Activated naive CD4-positive, alpha-beta T cell treated with anti-CD3 and anti-CD28 coated beads, Interleukin-2, amount 50 U/mL, for 16 hours (primary cell): ENCODE data around the gene THSD4.

Experiments
- DNase-seq: peaks from one replicate; pipeline ENCODE4 v3.0.0-alpha.2; 2020

The THSD4 gene

DNA sequence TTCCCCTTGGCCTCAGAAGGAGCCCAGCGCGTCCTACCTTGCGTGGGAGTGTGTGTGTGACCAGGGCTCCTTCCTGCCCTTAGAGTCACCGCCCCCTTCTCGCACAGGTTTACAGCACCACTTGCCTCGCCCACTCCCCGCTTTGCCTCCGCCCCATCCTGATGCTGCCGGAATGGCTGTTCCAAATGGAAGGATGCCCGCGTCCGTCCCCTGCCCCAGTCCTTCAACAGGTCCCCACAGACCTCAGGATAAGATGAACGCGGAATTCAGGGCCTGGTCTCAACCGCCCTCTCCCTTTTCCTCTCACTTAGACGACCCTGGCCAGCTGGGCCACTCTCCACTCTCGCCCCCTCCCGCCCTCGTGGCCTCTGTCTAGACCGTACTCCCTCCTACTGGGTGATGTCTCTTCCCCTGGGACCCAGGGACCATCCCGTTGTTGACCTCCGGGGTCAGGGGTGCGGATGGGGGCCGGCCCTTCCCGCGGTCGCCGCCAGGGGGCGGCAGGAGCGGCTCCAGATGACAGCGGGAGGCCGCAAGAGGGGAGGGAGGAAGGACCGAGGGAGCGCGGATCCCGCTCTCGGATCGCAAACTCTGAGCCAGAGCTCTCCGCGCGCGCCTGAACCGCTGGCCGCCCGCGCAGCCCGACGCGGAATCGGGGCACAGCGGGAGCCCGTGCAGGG is at the start of gene THSD4:
TSS of gene THSD4 (plus strand) at position 585 of the 680 bp plus-strand sequence.
- peak; percentile 61 for DNase-seq

DNA sequence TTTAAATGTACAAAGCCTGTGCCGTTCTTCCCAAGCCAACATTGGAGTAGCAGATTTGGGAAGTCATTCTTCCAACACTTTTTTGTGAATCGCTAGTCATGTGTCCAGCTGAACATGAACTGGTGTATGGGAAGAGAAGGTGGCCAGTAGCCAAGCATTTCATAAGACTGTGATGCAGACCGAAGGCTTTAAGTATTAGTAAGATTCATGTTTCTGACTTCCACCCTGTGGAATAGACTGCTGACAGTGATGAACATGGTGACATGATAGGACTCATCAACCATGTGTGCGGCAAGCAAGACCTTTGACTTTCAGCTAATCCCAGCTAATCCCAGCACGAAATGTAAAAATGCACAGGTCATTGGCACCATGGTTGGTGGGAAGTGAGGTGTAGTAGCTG is 48.3 kb upstream of the THSD4 start:
- no peak for DNase-seq

DNA sequence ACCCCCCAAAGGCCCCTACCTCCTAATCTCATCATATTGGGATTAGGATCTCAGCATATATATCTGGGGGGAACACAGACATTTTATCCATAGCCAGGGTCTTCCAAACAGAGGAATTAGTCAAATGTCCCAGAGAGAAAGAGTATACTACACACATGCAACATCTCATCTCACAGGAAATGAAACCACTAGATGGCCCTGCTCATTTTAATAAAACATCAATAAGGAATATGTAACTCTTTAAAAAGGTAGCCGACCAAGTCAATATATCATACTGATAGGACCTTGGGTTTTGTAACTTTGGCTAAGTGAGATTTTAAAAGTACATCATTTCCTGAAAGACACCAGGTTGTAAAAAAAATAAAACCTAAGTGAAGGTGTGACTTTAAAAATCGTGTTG is 45.6 kb upstream of the THSD4 start:
- no peak for DNase-seq

DNA sequence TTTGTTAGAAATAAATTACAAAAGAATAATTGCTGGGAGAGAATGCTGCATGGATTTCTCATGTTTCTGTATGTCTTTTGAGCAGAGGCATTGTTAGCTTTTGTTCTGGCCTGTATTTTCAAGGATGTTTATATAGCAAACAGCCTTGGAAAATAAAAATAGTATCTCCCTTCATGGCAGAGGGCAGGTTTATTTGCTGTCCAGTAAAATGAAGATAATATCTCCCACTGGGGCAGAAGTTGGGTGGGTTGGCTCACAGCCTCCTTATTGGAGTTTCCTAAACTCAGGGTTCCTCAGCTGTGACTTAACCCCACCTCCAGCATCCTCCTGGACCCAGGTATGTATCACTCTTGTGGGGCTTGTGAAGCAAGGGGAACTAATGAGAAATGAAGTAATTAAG is 43.7 kb upstream of the THSD4 start:
- no peak for DNase-seq

DNA sequence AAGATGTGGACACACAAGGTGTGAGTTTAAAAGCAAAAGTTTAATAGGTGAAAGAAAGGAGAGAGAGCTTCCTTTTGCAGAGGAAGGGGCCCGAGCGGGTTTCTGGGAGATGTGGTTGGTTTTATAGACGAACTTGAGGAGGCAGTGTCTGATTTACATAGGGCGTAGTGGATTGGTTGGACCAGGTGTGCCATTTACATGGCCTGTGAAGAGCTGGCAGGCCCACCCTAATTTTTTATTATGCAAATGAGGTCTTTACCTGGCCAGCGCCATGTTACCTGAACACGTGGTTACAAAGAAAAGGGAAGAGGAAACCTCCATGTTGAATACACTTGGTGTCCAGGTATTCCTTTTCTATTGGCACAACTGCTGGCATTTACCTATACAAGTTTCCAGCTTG is 42.8 kb upstream of the THSD4 start:
- no peak for DNase-seq

DNA sequence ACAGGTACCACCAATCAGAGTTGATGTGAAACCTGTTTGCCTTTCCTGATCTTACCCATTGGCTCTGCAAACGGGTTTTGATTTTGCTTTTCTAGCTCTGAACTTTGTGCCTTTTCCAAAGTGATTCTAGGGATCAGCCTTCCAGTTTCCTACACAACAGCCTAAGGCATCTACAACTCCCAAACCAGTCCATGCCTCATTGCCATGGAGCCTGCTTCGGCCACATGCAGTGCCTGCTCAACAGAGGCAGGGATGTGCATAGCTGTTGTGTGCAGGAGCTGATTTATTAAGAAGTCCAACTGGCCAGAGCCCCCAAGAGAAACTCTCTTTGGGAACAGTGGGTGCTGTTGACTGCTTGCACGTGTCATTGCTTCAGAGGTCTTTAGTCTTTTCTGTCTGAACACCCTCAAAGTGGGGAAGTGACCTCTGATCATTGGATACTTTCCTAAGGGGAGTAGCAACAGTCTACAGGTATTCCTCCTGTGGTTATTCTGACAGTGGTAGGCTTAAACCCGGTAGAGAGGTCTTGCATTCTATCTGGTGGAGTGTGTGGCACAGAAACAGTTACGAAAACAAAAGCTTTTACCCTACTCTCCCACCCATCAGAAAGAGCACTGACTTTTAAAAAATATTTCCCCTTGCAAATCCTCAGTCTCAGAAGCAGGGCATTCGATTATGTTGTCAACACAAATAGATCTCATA is 36.6 kb upstream of the THSD4 start:
- no peak for DNase-seq

DNA sequence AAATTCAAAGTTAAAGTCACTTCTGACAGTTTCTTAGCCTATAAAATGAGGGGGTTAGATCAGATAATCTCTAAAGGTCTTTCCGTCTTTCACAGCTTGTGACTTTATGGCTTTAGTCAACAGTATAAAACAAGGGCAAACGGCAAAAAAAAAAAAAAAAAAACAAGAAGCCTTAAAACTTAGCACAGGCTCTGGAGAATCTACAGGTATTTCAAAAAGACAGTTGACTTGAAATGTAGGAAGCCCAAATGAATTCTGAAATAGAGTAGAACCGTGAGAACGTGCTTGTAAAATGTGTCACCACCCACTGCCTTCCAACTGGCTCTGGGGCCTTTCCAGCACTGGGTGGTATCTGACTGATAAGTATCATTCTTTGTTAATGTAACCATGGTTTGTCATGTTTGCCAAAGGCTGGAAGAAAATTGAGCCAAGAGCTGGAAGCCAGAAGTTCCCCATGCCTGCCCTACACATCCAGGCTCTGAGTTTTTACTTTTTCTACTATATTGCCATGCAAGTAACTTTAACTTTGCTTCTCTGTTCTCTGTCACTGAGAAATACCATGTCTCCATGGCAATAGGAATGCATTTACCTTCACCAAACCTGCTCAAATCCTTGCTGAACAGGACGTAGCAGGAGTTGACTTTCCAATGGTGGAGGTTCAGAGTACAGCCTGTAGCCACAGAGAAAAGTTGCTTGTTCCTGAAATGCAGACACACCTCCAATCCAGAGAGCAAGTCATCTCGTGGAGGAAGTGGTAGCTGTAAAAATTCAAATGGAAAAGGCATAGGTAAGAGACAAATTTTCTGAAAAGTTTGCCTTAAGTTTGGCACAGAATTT is 35.8 kb upstream of the THSD4 start:
- no peak for DNase-seq

DNA sequence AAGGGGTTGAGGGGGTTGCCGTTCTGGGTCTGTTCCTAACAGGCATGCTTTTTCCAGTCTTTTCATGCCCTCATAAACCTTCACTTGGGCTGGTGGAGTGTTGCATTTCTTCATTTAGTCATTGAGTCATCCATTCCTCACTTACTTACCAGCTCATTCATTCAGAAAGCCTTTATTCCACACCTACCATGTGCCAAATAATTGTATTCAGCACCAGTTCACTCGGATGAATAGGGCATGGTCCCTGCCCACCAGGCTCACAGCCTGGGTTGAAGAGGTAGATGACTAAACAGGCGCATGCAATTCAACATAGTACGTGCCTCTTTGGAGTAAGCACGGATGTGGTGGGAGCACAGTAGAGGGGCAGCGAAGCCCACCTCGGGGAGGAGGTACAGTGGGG is 35.1 kb upstream of the THSD4 start:
- no peak for DNase-seq

DNA sequence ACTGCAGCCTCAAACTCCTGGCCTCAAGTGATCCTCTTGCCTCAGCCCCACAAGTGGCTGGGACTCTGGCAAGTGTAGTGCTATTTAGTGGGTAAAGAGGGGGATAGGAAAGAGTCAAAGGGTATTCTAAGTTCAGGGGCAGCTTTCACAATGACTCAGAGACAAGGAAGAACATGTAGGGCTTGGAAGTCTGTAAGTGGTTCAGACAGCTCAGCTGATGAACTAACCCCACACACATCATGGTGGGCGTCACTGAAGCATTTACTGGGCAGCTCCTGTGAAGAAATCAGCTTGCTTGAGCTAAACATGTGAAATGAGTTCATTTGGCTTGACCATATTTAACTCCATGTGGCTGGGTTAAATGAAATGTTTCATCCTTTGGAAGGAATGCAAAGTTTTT is 34.6 kb upstream of the THSD4 start:
- DNase-seq, result no peak

DNA sequence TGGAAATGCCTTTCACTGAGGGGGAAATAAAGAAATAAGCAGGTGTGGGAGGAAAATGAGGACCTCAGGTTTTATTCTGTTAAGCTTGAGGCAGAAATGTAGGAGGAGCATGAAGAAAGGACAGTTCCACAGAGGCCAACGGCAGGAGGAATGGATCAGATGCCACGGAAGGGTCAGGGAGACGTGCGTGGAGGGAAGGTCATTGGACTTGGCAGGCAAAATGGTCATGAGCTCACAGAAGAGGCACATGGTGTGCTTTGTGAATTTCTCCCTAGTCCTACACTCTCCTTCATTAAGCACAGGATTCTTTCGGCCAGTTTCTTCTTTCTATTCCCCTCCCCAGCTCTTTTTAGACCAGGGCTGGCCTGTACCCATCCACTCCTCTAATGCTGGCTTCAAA is 32.5 kb upstream of the THSD4 start:
- DNase-seq, result no peak

DNA sequence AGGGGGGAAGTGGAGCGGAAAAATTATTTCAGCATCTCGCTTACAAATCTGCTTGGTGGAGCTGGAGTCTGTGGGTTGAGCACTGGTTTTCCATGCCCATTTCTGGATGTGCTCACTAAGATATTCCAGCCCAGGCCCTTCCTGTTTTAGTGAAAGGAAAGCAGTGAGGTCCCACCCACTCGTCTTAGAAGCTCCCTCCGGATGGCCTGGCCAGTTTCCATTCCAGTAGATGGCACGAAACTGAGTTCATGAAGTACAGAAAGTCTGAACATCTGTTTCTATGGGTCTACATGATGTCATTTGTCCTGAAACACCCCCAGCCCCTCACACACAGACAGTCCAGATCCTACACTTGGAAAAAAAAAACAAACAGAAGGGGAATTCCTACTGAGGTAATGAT is 31.9 kb upstream of the THSD4 start:
- DNase-seq, result no peak

DNA sequence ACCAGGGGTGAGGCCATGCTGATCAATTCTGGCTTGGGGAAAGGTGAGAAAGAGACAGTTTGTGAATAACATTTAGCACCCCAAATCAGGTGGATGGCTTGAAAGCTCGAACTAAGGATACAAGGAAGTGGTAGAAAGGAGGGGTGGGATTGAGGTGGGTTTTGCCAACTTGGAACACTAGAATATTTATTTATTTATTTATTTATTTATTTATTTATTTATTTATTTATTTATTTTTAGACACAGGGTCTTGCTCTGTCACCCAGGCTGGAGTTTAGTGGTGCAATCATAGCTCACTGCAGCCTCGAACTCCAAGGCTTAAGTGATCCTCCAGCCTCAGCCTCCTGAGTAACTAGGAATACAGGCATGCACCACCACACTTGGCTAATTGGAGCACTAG is 31.0 kb upstream of the THSD4 start:
- no peak for DNase-seq

DNA sequence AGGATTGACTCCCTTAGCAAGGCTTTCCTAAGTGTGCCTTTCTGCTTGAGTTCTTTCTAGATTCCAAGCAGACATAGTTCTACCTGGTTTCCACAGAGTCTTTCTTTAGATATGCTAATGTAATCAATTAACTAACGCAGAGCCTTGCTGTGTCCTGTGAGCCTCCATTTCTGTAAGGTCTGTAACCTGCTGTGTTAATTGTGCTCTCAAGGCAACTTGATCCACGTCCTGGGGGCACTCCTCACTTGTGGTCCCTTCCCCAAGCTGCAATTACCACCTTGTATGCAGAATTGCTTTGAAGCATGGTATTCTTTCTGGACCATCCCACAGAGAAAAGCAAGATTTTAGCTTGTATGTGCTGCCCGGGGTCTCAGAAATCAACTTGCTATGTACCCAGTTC is 29.5 kb upstream of the THSD4 start:
- no peak for DNase-seq

DNA sequence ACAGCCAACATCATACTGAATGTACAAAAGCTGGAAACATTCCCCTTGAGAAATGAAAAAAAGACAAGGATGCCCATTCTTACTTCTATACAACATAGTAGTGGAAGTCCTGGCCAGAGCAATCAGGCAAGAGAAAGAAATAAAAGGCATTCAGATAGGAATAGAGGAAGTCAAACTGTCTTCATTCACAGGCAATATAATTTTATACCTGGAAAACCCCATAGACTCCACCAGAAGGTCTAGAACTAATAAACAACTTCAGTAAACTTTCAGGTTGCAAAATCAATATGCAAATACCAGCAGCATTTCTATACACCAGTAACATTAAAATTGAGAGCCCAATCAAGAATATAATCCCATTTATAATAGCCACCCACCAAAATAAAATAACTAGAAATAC is 27.1 kb upstream of the THSD4 start:
- DNase-seq, result no peak

DNA sequence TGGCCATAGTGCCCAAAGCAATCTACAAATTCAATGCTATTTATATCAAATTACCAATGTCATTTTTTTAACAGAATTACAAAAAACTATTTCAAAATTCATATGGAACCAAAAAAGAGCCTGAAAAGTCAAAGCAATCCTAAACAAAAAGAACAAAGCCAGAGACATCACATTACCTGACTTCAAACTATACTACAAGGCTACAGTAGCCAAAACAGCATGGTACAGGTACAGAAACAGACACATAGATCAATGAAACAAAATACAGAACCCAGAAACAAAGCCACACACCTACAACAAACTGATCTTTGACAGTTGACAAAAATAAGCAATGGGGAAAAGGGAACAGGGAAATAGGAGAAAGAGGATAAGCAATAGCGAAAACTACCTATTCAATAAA is 26.6 kb upstream of the THSD4 start:
- no peak for DNase-seq

DNA sequence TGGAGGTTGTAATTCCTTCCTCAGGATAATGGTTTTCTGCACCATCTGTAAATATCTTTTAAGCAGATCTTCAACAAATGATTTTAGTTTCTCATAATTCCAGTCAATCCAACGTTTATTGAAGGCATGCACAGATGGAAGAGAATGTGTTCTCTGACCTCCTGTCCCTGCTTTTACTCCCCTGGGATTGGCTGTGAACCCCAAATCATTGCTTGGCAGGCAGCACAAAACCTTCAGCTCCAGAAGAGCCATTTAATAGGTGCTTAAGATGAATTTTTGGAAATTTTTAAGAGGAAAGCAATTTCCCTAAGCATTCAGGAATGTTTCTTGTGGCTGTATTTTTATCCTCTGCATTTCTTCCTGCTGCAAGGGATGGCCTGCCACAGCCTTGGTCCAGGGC is 25.5 kb upstream of the THSD4 start:
- no peak for DNase-seq

DNA sequence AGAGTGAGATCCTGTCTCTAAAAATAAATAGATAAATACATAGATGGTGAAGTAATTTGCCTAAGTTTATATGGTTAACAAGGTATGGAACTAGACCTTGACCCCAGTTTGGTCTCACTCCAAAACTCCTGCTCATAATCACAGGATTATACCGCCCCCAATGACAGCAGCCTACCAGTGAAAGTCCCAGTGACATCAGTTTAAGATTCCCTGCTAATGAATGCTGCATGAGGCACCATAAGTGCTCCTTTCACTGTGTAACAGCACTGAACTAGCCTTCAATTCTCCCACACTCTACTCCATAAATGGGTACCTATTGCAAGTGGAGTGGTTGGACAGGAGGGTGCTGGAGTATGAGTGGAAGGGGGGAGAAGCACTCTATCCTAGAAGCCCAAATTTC is 23.7 kb upstream of the THSD4 start:
- no peak for DNase-seq

DNA sequence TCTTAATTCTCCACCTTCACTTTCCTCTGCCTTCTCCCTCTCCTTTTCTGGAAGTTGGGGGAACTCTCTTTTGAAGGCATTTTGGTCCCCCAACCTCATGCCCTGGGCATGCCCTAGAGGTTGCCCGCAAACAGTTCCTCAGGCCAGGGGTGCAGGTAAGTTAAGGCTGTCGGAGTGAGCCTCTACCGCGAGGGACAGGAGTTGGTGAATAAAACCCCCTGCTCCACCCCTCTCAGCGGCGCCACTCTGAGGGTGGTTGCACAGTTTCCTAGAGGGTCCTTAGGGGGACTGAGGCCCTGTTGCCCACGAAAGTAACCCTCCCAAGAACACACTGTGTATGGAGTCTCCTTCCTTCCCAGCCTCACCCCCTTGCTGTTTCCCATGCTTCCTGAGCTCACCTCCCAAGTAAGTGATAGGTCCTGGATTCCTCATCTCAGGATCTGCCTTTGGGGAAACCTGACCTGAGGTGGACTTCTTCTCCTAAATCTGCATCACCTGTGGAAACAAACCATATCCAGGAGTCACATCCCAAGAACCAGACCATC is 23.1 kb upstream of the THSD4 start:
- DNase-seq, result no peak

DNA sequence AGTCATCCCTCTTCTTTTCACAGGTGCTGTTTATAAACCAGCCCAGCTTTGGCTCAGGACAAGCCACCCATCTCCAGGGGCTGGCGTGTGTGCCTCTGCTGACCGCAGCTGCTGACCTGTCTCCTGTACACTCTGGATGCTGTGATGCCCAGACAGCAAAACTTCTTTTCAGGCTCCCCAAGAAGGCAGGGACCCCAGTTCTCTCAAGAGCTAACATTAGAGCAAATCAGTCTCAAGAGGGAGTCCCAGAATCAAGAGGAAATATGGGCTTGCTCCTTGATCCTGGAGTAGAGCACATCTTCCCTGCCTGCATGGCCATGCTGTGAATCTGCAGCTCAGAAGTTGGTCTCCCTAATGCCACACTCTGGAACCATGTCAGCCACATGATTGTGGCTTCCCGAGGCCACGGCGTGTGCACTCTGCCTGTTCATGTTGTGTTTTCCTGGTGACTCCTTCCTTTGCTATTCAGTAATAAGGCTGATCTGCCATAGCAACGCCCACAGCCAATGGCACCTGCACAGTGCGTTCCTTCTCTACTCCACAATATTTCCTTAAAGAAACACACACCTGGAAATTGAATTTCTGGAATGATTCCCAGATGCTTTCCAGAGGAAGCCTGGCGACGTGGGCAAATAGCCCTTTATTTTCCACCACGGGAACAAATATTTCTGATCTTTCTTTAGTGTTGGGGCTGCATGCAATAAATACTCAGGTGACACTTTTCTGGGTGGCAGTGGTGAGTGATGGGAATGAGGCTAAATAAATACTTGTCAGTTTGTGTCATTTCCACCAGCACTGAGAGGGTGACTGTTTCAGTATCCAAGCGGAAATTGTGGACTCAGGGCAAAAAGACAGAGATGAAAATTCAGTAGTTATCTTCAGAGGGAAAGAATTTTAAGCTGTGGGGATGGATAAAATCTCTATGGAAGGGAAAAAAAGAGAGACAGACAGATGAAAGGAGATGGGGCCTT is 21.9 kb upstream of the THSD4 start:
- DNase-seq, result no peak

DNA sequence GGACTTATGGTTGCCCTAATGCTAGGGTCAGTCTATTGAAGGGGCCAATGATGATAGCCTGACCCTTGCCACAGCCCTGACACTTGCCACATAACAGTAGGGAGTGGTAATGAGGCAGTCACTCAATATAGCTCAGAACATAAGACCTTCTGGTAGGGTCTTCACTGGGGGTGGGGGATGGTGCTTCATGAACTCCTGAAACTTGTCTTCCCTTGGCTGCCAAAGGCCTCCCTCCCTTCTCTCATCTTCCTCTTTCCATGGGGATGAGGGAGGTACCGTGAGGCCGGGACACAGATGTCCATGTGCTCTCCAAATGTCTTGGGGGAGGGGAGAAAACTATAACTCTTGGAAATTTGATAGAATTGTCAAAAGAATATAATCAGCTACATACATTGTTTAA is 21.1 kb upstream of the THSD4 start:
- no peak for DNase-seq

DNA sequence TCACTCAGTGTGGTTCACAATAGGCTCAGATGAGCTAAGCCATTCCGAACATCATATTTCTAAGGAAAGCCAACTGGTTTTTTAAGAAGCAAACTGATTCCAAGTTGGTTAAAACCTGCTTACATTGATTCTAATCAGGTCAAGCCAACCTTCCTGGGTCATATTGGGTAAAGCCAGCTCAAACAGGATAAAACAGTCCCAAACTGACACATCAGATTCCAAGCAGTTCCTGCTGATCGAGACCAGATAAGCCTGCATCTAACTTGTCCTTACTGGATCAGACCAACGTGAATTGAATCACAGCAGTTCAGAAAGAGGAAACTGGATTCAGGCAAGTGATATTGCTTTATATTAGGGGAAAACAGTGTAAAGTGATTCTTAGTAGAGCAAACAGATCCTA is 18.6 kb upstream of the THSD4 start:
- no peak for DNase-seq

DNA sequence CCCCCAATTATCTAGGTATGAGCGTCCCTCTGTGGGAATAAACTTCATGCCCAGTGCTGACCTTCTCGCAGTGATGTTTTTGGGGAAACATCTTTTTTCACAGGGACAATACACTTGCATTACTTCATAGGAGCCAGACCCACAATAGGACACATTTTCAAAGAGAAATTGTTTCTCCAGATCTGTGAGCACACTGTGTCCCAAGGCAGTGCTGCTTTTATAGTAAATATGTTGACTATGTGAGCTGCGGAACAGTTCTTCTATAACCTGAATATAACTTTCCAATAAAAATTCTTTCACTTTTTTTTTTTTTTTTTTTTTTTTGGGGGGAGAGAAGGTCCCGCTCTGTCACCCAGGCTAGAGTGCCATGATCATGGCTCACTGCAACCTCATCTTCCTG is 17.4 kb upstream of the THSD4 start:
- no peak for DNase-seq

DNA sequence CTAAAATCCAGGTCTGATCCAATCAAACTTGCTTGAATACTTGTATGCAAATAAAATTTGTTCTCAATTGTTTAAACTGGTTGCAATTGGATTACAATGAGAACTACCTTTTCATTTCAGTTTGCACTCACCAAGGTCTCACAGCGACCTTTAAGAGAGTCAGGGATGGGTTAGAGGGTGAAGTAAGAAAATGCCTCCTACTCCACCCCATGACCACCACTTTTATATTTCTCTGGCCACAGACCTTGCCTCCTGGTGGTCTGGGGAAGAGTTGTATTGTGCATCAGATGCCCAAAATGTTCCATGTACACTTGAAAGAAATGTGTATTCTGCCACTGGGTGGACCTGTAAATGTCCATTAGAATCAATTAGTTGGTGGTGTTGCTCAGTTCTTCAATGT is 16.4 kb upstream of the THSD4 start:
- no peak for DNase-seq
